H9 (cell line): ENCODE data around the gene MYO1F. TPM values are rescaled to one million over a fixed set of nuclear protein-coding genes. Genes with fewer than 3 reads are reported as not detected.

ENCODE experiments used
- DNase-seq: peaks from one replicate; pipeline ENCODE4 v3.0.0-alpha.2; 2017
- H2AFZ ChIP-seq: one replicate; pipeline ENCODE4 v1.6.1; 2013; ENCODE audit warnings: mild to moderate bottlenecking, low read length, control low read depth, moderate library complexity
- H2AK5ac ChIP-seq: 2 replicates; pipeline ENCODE4 v1.6.1; 2013; ENCODE audit warnings: low read length, control low read depth, mixed read lengths; ENCODE audit not compliant: insufficient read length
- H2BK120ac ChIP-seq: one replicate; pipeline ENCODE4 v1.6.1; 2013; ENCODE audit warnings: low read depth, mild to moderate bottlenecking, low read length, control low read depth, inconsistent platforms; ENCODE audit not compliant: poor library complexity, severe bottlenecking
- H2BK12ac ChIP-seq: 2 replicates; pipeline ENCODE4 v1.6.1; 2013; ENCODE audit warnings: low read length, control low read depth, mixed read lengths, low read depth; ENCODE audit not compliant: insufficient read length
- H2BK15ac ChIP-seq: 2 replicates; pipeline ENCODE4 v1.6.1; 2013; ENCODE audit warnings: low read depth, low read length, control low read depth
- H2BK20ac ChIP-seq: one replicate; pipeline ENCODE4 v1.6.1; 2013; ENCODE audit warnings: low read depth, mild to moderate bottlenecking, low read length, control low read depth, inconsistent platforms; ENCODE audit not compliant: poor library complexity, severe bottlenecking
- H2BK5ac ChIP-seq: 2 replicates; pipeline ENCODE4 v1.6.1; 2013; ENCODE audit warnings: low read length, control low read depth, mixed read lengths; ENCODE audit not compliant: insufficient read length
- H3K14ac ChIP-seq: 2 replicates; pipeline ENCODE4 v1.6.1; 2013; ENCODE audit warnings: low read length, control low read depth; ENCODE audit not compliant: insufficient read depth
- H3K18ac ChIP-seq: 2 replicates; pipeline ENCODE4 v1.6.1; 2013; ENCODE audit warnings: low read depth, mild to moderate bottlenecking, mixed read lengths, low read length, control low read depth; ENCODE audit not compliant: insufficient read length
- H3K23ac ChIP-seq: 2 replicates; pipeline ENCODE4 v1.6.1; 2013; ENCODE audit warnings: low read length, control low read depth, mixed read lengths, low read depth; ENCODE audit not compliant: insufficient read length
- H3K23me2 ChIP-seq: 2 replicates; pipeline ENCODE4 v1.6.1; 2013; ENCODE audit warnings: low read depth, mild to moderate bottlenecking, mixed read lengths, low read length, control low read depth; ENCODE audit not compliant: insufficient read length, poor library complexity, severe bottlenecking
- H3K27ac ChIP-seq: 2 replicates; pipeline ENCODE4 v1.5.1; 2013; ENCODE audit warnings: low read length, control low read depth, mixed read lengths, low read depth; ENCODE audit not compliant: insufficient read length
- H3K27me3 ChIP-seq: 2 replicates; pipeline ENCODE4 v1.6.1; 2013; ENCODE audit warnings: low read length, control low read depth, inconsistent platforms; ENCODE audit not compliant: insufficient read depth
- H3K4ac ChIP-seq: 2 replicates; pipeline ENCODE4 v1.6.1; 2013; ENCODE audit warnings: low read depth, mild to moderate bottlenecking, control low read depth, inconsistent platforms, low read length, moderate library complexity
- H3K4me1 ChIP-seq: 2 replicates; pipeline ENCODE4 v1.6.1; 2013; ENCODE audit warnings: low read length, control low read depth, inconsistent platforms; ENCODE audit not compliant: insufficient read depth
- H3K4me2 ChIP-seq: 2 replicates; pipeline ENCODE4 v1.6.1; 2013; ENCODE audit warnings: low read length, control low read depth, mixed read lengths; ENCODE audit not compliant: insufficient read length, insufficient read depth
- H3K56ac ChIP-seq: 2 replicates; pipeline ENCODE4 v1.6.1; 2013; ENCODE audit warnings: low read depth, mild to moderate bottlenecking, mixed read lengths, low read length, control low read depth; ENCODE audit not compliant: insufficient read length
- H3K79me1 ChIP-seq: 2 replicates; pipeline ENCODE4 v1.6.1; 2013; ENCODE audit warnings: low read depth, mild to moderate bottlenecking, moderate library complexity, low read length, control low read depth, inconsistent platforms; ENCODE audit not compliant: insufficient read depth, poor library complexity, severe bottlenecking
- H3K79me2 ChIP-seq: 2 replicates; pipeline ENCODE4 v1.6.1; 2013; ENCODE audit warnings: low read length, control low read depth, inconsistent platforms; ENCODE audit not compliant: insufficient read depth
- H3K9ac ChIP-seq: 2 replicates; pipeline ENCODE4 v1.6.1; 2013; ENCODE audit warnings: low read length, control low read depth, mixed read lengths; ENCODE audit not compliant: insufficient read length; ENCODE audit errors: extremely low read depth
- H3K9me3 ChIP-seq: one replicate; pipeline ENCODE4 v1.6.1; 2013; ENCODE audit warnings: low read depth, low read length, inconsistent platforms; ENCODE audit not compliant: control insufficient read depth
- H3T11ph ChIP-seq: one replicate; pipeline ENCODE4 v1.6.1; 2013; ENCODE audit warnings: mild to moderate bottlenecking, low read length, control low read depth, inconsistent platforms
- H4K20me1 ChIP-seq: one replicate; pipeline ENCODE4 v1.6.1; 2013; ENCODE audit not compliant: control insufficient read depth, insufficient read length, insufficient read depth
- H4K5ac ChIP-seq: 2 replicates; pipeline ENCODE4 v1.6.1; 2013; ENCODE audit warnings: low read depth, mild to moderate bottlenecking, mixed read lengths, low read length, control low read depth; ENCODE audit not compliant: insufficient read length
- H4K8ac ChIP-seq: replicated peaks from 2 replicates; pipeline ENCODE4 v1.6.1; 2013; ENCODE audit warnings: low read length, control low read depth, mixed read lengths, low read depth; ENCODE audit not compliant: insufficient read length
- H4K91ac ChIP-seq: 2 replicates; pipeline ENCODE4 v1.6.1; 2013; ENCODE audit warnings: low read depth, mild to moderate bottlenecking, moderate library complexity, mixed read lengths, low read length, control low read depth; ENCODE audit not compliant: insufficient read length
- H3K27ac Mint-ChIP-seq, 3 experiments: 2 replicates in 2 of 3; 3 replicates in 1 of 3; pipeline ENCODE4 v1.8.0; 2020 to 2021; ENCODE audit warnings: mixed read lengths in 3 of 3, mild to moderate bottlenecking in 1 of 3, moderate library complexity in 1 of 3
- H3K27me3 Mint-ChIP-seq: 2 replicates; pipeline ENCODE4 v1.8.0; 2021; ENCODE audit warnings: low read depth, mild to moderate bottlenecking, moderate library complexity, mixed read lengths
- H3K36me3 Mint-ChIP-seq, 3 experiments: 2 replicates in 2 of 3; 3 replicates in 1 of 3; pipeline ENCODE4 v1.8.0; 2020 to 2021; ENCODE audit warnings: low read depth in 3 of 3, mixed read lengths in 3 of 3; ENCODE audit not compliant: insufficient read depth in 1 of 3
- H3K4me1 Mint-ChIP-seq, 2 experiments: 2 replicates each; pipeline ENCODE4 v1.8.0; 2020; ENCODE audit warnings: mixed read lengths in 2 of 2
- H3K4me3 Mint-ChIP-seq, 2 experiments: 2 replicates in 1 of 2; 3 replicates in 1 of 2; pipeline ENCODE4 v1.8.0; 2020 to 2021; ENCODE audit warnings: mild to moderate bottlenecking in 2 of 2, mixed read lengths in 2 of 2, moderate library complexity in 1 of 2
- H3K9me3 Mint-ChIP-seq, 2 experiments: 2 replicates in 1 of 2; 3 replicates in 1 of 2; pipeline ENCODE4 v1.8.0; 2020; ENCODE audit warnings: mild to moderate bottlenecking in 2 of 2, mixed read lengths in 2 of 2, moderate library complexity in 1 of 2
- whole genome bisulfite sequencing: extraction: QIAGEN DNeasy Blood & Tissue Kit; methylation state at CpG from one replicate; pipeline ENCODE4 v1.1.7; 2013; ENCODE audit warnings: missing lambda C conversion rate, low lambda C conversion rate, mixed read lengths; ENCODE audit not compliant: insufficient read length; ENCODE audit errors: extremely low coverage; 5-methylcytosine and 5-hydroxymethylcytosine counted together
- total RNA-seq: library from RNA; stranded (reverse); gene quantifications from 2 replicates; pipeline ENCODE4 v1.2.1, GENCODE V29; 2021
- TF ChIP-seq, protein P1 (sequence below): fragments of 200-600 bp; sonication (generic); conservative IDR thresholded peaks from 3 replicates; pipeline ENCODE4 v1.8.0; 2021; ENCODE audit warnings: antibody characterized with exemption, mild to moderate bottlenecking

The MYO1F gene
- total RNA-seq, 1 experiment from 2014 or later = 1.0 TPM

DNA sequence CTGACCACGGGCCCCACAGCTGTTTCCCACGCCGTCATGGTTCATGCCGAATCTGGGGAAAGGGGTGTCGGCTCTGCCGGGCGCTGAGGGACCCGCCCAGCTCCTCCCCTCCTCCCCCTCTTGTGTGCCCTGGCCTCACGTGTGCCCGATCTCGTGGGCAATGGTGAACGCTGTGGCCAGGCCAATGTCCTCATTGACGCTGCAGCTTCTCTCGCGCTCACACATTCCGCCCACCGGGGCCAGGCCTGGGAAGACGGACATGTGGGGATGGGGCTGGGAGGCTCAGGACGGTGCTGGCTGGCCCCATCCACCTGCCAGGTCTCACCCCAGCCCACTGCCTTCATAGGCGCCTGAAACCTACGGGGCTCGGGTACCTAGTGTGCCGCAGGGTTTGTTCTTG, 18.9 kb upstream of the MYO1F start:
- H3K23ac ChIP-seq = no peak overlapping the region
- no peaks in the 10 kb centered on the region for H4K20me1 ChIP-seq
- no peak overlapping the region for H2BK20ac ChIP-seq
- Mint-ChIP-seq H3K27me3 (peaks cover 14% of the 10 kb centered on the region), H3K4me3 (no peak overlapping the region), H3K27ac (no peak overlapping the region), H3K9me3 (peaks cover 12 to 15% of the 10 kb centered on the region in 2 experiments; a peak in 4 of 5 replicates), H3K36me3 (peaks cover 0 to 29% (median 25%) of the 10 kb centered on the region in 3 experiments; a peak in 6 of 7 replicates), H3K4me1 (peaks cover 5 to 7% of the 10 kb centered on the region in 2 experiments)
- no peaks in the 10 kb centered on the region for H3K9me3 ChIP-seq
- no peak overlapping the region; the same call in 1 of the 2 replicates for H2BK15ac ChIP-seq
- no peak overlapping the region for H3K56ac ChIP-seq
- H3K9ac ChIP-seq = no peak overlapping the region
- H3K79me1 ChIP-seq = no peaks in the 10 kb centered on the region
- WGBS = no CpG with 5 or more reads among the region's 23 CpGs
- H3K23me2 ChIP-seq = peaks cover 6% of the 10 kb centered on the region
- H2BK5ac ChIP-seq = no peak overlapping the region
- H3K4ac ChIP-seq = no peak overlapping the region
- no peak overlapping the region for H3K4me2 ChIP-seq
- no peak for DNase-seq
- H2BK12ac ChIP-seq = no peak overlapping the region
- H3K79me2 ChIP-seq = no peaks in the 10 kb centered on the region
- no peak overlapping the region for H2BK120ac ChIP-seq
- H3K27ac ChIP-seq = no peak overlapping the region
- H3K18ac ChIP-seq = no peak overlapping the region
- H2AK5ac ChIP-seq = no peak overlapping the region
- TF ChIP-seq, protein P1, sequence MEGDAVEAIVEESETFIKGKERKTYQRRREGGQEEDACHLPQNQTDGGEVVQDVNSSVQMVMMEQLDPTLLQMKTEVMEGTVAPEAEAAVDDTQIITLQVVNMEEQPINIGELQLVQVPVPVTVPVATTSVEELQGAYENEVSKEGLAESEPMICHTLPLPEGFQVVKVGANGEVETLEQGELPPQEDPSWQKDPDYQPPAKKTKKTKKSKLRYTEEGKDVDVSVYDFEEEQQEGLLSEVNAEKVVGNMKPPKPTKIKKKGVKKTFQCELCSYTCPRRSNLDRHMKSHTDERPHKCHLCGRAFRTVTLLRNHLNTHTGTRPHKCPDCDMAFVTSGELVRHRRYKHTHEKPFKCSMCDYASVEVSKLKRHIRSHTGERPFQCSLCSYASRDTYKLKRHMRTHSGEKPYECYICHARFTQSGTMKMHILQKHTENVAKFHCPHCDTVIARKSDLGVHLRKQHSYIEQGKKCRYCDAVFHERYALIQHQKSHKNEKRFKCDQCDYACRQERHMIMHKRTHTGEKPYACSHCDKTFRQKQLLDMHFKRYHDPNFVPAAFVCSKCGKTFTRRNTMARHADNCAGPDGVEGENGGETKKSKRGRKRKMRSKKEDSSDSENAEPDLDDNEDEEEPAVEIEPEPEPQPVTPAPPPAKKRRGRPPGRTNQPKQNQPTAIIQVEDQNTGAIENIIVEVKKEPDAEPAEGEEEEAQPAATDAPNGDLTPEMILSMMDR = no peak
- H4K91ac ChIP-seq = no peak overlapping the region
- no peak overlapping the region for H4K5ac ChIP-seq
- H3K14ac ChIP-seq = no peak overlapping the region; the same call in 1 of the 2 replicates
- H3K27me3 ChIP-seq = no peaks in the 10 kb centered on the region
- no peak overlapping the region for H2AFZ ChIP-seq
- no peaks in the 10 kb centered on the region for H3K4me1 ChIP-seq
- no peak overlapping the region for H4K8ac ChIP-seq
- no peak overlapping the region for H3T11ph ChIP-seq
